ENCODE measurements around the gene KCNG4. TPM values are rescaled to one million over a fixed set of nuclear protein-coding genes. Genes with fewer than 3 reads are reported as not detected.

The KCNG4 gene
- total RNA-seq, 4 donors from 2014 or later, result not detected

GRCh38 chr16:84179612-84180320, 60.0 kb downstream of the KCNG4 start:
- Histone ChIP-seq H3K36me3 (no peaks in the 10 kb centered on the region), H3K9me3 (no peaks in the 10 kb centered on the region), H3K4me3 (no peak overlapping the region), H3K4me1 (peaks cover 0 to 15% of the 10 kb centered on the region in 2 donors), H3K27ac (no peak overlapping the region), H3K27me3 (no peaks in the 10 kb centered on the region)
- intact Hi-C loops (cut with DNase I; ENCODE audit: low total_unique reads), result no loop called here
- TF ChIP-seq CTCF (IDR thresholded peaks at IDR 0.05), result no peak
- TF ChIP-seq POLR2A (IDR thresholded peaks at IDR 0.05), result no peak
- no peak for DNase-seq

- TF ChIP-seq CTCF (IDR thresholded peaks at IDR 0.05), result no peak
- no peak for TF ChIP-seq POLR2A (IDR thresholded peaks at IDR 0.05)
- Histone ChIP-seq H3K4me1 (peaks cover 0 to 15% of the 10 kb centered on the region in 2 donors), H3K27me3 (no peaks in the 10 kb centered on the region), H3K9me3 (no peaks in the 10 kb centered on the region), H3K36me3 (no peaks in the 10 kb centered on the region), H3K27ac (peak overlapping the region; percentile 78 to 89), H3K4me3 (no peak overlapping the region)
- DNase-seq, result no peak
- intact Hi-C loops (cut with DNase I; ENCODE audit: low total_unique reads), result no loop called here
These were observed 60.8 kb downstream of the KCNG4 start for GRCh38 chr16:84178892-84179611.

- no peaks in the 10 kb centered on the region for H3K27me3 ChIP-seq
- intact Hi-C loops (cut with DNase I; ENCODE audit: low total_unique reads), result no loop called here
- peak overlapping the region; percentile 78 to 89 for H3K27ac ChIP-seq
- peaks cover 0 to 15% of the 10 kb centered on the region in 2 donors for H3K4me1 ChIP-seq
- DNase-seq, result peak in 1 of 2 donors; percentile 36
- no peaks in the 10 kb centered on the region for H3K36me3 ChIP-seq
- no peaks in the 10 kb centered on the region for H3K9me3 ChIP-seq
- no peak overlapping the region for H3K4me3 ChIP-seq
- TF ChIP-seq CTCF (IDR thresholded peaks at IDR 0.05), result no peak
- no peak for TF ChIP-seq POLR2A (IDR thresholded peaks at IDR 0.05)
These were observed 61.6 kb downstream of the KCNG4 start for GRCh38 chr16:84178146-84178765.

GRCh38 chr16:84177741-84178073, 62.1 kb downstream of the KCNG4 start:
- Histone ChIP-seq H3K9me3 (no peaks in the 10 kb centered on the region), H3K4me3 (no peak overlapping the region), H3K4me1 (peaks cover 0 to 15% of the 10 kb centered on the region in 2 donors), H3K36me3 (no peaks in the 10 kb centered on the region), H3K27ac (peak overlapping the region; percentile 78 to 89), H3K27me3 (no peaks in the 10 kb centered on the region)
- no peak for TF ChIP-seq CTCF (IDR thresholded peaks at IDR 0.05)
- TF ChIP-seq POLR2A (IDR thresholded peaks at IDR 0.05), result no peak
- peak in 1 of 2 donors; percentile 21 for DNase-seq
- intact Hi-C loops (cut with DNase I; ENCODE audit: low total_unique reads), result no loop called here
